GM04504 (cell line): ENCODE results near the gene DPP10.

ENCODE experiments used
- DNase-seq: peaks from one replicate; pipeline ENCODE4 v3.0.0-alpha.2; 2012; ENCODE audit warnings: low read depth

DPP10 gene

DNA sequence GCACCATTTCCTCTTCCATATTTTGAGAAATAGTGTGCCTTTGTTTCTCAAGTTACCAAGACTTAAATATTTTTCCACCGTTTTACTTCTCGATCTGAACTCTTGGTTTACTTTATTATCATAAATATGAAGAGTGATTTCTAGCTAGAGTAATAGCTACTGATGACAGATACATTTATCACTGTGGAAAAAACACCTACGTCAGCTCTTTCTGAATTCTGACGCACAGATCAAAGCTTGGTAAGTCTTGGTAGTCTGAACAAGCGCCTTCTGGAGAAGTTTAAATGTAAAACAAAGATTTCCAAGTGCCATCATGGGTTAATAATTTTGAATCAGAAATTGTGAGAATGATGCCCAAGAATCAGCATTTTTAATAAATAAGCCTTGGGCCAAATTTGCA lies 367.7 kb downstream of the DPP10 start:
- DNase-seq: no peak

DNA sequence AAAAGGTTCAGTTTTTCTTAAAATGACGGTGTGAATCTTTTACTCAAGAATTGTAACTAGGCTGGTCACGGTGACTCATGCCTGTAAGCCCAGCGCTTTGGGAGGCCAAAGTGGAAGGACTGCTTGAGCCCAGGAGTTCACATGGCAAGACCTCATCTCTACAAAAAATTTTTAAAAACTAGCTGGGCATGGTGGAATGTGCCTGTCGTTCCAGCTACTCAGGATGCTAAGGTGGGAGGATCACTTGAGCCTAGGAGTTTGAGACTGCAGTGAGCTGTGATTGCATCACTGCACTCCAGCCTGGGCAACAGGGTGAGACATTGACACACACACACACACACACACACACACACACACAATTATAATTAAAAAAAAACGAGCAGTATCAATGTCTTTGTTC lies 369.8 kb downstream of the DPP10 start:
- no peak for DNase-seq

DNA sequence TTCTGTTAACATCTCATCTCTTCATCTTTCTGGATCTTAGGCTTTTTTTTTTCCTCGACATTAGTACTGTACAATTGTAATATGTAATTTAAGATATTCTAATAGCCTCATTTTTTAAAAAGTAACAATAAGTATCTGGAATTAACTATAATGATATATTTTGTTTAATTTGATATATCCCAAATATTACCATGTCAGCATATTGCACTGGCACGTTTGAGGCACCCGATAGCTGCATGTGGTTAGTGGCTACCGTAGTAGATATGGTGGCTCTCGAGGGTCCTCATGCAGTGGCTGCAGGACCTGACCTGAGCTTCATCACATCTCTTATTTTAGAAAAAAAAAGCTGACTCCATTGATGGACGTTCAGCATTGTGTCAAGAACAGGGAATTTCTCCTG lies 371.9 kb downstream of the DPP10 start:
- no peak for DNase-seq

DNA sequence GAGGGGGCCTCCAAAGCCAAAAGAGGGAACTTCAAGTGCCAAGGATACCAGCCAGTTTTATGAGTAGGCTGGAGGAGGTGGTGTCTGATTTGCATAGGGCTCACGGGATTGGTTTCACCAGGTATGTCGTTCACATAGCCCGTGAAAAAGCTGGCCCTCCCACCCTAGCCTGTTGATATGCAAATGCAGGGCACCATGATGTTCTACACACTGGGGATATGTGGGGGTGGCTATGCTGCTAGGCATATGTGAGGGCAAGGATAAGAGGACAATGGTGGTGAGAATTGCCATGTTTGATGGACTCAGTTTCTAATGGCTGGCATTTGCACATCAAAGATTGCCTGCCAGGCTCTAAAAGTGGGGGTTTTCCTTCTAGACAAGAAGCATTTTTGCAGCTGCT lies 378.6 kb downstream of the DPP10 start:
- DNase-seq: no peak

DNA sequence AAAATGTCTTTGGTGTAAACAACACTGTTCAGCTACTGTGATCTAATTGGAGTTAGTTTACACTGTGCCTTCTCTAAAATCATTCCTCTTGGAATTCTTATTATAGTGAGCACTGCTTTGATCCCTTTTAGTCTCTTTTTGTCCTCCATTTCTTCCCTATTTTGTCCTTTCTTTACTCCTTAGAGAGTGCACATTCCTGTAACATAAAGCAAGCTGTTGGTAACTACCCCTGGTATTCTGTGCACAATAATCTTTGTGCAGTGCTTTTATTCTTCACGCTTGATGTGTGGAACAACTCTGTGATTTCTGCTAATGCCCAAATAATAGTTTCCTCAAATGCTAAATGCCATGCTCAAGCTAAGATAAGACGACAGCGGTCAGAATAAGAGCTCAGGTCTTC lies 401.5 kb downstream of the DPP10 start:
- DNase-seq: no peak

DNA sequence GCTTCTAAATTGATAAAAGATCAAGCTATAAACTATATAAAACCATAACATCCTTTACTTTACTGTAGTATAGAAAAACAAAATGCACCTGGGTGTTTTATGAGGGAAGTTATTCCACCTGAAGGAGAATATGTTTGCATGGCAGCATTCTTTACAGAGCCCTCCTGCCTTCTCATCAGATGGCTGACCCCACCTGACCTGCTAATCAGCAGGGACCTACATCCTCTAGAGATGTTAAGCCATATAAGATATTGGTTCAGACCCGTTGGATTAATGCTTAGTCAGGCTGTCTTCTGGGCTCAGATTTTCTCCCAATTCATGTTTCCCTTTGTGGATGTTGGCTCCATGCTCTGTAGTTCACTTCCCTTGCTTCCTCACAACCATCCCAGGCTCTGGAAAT lies 414.8 kb downstream of the DPP10 start:
- DNase-seq: no peak

DNA sequence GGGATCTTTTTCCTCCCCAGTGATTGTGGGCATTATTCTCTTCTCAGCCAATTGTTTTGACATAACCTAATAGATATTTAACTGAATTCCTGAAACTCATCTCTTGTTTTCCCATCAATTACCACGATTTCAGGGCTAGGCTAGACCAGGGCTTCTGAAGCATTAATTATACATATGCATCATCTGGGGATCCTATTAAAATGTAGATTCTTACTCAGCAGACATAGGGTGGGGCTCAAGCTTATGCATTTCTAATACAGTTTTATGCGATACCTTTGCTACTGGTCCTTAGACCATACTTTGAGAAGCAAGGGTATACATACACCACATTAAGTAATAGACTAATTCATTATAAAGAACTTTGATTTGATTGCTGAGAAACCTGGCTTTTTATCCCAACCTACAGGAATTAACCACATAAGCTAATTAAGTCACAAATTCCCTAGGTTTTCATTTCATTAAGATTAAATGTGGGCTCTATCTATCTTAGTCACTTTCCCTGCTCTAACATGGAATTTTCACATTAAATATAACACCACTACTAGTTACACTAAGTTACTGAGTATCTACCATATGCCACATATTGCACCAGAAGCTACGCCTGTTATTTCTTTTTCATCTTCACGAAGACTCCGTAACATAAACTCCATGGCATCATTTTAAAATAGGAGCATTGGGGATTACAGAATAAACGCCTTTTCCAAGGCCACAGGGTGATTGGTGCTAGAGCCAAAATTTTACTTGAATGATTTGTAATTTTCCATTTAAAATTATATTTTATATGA lies 417.5 kb downstream of the DPP10 start:
- no peak for DNase-seq

DNA sequence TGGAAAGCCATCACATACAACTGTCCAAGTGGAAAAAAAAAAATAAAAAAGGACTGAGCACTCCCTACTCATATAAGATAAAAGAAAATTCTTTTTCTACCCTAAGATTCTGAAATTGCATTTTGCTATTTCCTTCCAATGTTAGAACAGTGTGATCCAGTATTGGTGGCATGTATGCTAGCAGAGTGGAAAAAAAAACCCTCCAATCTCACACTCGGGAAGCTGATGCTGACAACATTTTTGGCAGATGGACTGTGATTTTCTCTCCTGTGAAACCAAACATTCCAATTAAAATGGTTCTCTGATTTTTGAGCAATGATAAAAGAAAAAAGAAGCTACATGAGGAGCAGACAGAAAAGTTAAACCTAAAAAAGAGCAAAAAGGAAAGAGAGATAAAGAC lies 419.8 kb downstream of the DPP10 start:
- no peak for DNase-seq

DNA sequence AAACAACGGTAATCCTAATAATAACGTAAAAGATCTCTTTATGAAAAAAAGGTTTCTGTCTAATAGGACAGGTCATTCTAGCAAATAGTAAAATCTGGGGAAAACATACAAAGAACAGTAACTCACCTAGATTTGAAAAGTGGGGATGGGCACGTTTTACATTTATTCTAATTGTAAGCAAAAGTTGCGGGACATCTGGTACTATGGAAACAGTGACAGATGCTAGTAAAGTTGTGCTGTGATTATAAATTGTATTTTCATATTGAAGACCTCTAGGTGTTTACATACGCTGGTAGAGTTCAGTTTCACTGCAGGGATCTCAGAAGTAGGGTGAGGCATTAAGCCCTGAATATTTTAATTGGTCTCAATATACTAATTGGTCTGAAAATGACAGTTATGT lies 422.5 kb downstream of the DPP10 start:
- DNase-seq: no peak

DNA sequence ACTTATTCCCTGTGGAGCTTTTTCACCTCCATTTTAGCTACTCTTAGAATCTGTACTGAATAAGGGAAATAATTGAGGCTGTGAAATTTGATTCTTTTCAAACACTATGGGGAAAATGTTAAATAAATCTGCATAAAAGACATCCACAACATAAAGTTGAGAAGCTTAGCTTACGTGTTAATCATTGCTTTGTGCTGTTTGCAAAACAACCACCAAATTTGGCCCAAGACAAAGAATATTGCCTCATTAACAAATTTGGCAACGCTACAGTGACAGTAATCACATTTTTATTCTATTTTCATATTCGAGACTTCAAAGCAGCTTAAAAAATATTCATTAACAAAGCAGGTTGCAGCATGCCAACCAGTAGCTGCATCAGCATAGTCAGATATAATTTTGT lies 437.6 kb downstream of the DPP10 start:
- no peak for DNase-seq

DNA sequence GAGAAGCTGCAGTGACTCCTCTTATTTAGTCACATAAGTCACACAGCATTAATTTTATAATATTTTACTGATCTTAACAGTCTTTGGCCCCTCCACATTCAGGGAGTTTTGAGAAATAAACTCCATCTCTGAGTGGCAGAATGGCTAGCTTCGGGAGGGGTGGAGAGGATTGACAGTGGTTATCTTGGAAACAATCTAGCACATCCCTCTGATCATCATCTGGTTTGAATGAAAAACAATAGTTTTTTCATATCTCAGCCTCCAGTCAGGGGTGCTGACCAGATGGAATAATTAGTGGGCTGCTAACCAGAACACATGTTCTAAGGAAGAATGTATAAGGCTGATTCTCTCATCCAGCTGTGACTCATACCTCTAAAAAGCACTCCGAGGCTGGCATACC lies 477.5 kb downstream of the DPP10 start:
- no peak for DNase-seq

DNA sequence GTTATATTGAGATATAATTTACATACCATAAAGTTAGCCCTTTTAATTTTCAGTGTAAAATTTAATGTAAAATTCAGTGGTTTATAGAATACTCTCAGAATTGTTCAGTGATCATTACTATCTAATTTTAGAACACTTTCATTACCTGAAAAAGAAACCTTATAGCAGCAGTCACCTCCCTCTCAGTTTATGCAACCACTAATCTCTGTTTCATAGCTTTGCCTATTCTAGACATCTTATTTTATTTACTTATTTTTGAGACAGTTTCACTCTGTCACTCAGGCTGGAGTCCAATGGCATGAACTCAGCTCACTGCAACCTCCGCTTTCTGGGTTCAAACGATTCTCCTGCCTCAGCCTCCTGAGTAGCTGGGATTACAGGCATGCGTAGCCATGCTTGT lies 479.6 kb downstream of the DPP10 start:
- DNase-seq: no peak

DNA sequence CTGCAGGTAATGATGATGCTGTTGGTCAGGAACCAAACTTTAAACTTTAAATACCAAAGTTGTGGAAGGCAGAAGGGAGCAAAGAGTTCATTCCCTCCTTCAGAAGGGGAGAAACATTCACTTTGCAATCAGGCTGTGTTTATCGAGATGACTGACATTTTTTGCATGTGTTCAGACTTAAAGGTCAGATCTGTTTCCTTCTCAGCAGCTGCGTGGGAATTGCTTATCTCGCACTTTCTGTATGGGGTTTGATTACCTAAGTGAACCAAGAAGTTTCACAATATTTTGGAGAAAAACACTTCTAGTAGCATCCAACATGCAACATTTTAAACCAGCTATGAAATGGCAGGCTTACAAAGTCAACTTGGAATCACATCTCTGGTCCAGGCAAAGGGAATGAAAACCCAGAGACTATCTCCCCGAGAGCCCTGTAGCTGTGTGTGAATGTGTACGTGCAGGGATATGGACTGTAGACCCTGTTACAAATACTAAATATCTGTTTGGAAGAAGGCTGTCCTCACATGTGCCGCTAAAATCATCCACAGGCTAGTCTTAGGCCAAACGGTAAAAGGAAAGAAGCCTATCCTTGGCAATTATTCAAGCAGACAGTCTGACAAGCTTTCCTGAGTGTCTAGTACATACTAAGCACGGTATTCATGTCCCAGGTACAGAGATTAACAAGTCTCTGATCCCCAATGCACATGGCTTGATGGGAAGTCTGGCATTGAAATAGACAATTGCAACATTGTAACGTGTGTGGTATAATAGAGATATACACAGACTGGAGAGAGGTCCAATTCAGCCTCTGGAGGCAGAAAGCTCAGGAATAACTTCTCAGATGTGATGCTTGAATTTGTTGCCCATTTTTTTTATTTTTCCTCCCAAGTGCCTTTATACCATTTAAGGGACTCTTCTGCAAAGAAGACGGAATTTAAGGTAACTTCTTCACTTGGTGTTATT lies 483.1 kb downstream of the DPP10 start:
- DNase-seq: no peak

DNA sequence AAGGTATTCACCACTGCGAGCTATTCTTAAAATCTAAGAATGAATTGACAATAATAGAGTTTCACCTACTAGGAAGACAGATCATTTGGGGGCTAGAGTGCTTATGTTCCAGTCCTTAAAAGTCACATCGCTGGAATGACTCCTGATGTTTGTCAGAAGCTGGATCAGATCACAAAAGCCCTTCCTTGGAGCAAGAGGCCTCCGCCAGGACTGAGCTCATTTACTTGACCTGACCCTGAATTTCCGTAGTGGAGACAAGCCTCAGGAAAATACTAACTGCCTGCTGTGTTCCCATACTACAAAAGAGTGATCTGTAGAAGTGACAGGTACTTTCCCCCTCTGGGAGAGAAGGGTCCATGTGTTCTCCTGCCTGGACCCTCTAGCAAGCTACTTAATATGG lies 483.9 kb downstream of the DPP10 start:
- no peak for DNase-seq

DNA sequence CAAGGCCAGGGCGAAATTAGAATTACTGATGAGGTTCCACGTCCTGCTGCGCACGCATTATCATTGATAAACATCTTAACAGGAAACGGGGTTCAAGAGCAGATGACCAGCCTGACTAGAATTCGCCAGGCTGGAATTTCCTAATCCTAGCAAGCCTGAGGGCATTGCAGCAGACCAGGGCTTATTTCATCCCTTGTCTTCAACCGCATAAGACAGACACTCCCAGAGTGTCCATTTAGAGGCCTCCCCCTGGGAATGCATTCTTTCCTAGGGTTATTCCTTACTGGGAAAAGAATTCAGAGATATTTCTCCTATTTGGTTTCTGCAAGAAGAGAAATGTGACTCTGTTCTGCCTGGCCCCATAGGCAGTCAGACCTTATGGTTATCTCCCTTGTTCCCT lies 486.8 kb downstream of the DPP10 start:
- no peak for DNase-seq

DNA sequence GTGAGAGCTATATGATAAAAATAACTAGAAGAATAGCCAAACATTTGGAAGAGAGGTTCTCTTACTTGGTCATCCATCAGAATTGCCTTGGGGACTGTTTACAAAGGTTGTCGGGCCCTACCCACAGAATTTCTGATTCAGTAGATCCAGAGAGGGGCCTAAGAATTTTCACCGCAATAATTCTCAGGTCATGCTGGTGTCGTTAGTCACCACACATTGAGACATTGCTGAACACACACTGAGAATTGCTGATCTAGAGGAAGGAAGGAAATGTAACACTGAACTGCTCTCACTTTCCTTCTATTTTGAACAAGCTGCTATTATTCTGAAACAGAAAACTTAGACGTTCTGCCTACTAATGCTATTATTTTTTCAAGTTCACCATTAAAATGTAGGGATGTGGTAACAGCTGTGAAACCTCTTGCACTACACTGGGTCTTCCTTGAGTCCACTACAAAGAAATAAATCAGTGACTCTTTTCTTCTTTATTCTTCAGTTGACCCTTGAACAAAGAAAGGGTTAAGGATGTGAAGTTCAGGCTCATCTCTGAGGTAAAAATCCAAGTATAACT lies 491.3 kb downstream of the DPP10 start:
- DNase-seq: no peak

DNA sequence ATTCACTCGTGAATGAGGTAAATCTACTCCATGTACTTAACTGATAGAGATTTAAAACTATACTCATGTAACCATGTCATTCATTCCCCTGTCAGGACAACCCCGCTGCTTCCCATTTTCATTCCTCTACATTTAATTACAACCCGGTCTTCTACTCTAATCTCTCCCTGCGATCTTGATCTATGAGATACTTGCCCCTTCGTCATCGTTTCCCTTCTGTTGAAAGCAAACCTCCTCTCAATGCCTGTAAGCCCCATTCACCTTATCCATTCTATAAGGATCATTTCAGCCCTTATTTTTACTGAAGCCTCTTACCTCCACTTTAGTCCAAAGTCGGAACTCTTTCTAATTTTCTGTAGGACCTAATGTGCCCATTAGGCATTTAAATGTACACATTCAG lies 492.6 kb downstream of the DPP10 start:
- DNase-seq: no peak

DNA sequence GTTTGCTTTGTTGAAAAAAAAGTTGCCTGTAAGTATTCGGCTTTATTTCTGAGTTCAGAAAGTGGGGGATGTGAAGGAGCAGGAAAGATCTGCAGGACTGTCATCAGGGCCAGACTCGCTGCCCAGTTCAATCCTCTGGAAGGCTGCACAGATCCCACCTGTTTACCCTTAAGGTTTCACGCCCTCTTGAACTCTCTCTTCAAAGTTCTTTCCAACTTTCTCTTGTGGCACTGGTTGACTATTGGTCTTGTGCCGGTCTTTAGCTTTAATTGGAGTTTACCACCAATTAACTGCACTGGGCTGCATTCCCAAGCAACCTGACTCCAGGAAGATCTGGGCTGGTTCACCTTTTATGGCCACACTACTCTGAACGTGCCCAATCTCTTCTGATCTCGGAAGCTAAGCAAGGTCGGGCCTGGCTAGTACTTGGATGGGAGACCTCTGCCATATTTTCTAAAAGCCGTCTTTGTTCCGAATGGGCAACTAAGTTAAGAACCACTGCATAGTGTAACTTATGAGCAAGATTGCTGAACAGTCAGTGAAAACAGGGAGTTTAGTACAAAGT lies 495.0 kb downstream of the DPP10 start:
- DNase-seq: no peak

DNA sequence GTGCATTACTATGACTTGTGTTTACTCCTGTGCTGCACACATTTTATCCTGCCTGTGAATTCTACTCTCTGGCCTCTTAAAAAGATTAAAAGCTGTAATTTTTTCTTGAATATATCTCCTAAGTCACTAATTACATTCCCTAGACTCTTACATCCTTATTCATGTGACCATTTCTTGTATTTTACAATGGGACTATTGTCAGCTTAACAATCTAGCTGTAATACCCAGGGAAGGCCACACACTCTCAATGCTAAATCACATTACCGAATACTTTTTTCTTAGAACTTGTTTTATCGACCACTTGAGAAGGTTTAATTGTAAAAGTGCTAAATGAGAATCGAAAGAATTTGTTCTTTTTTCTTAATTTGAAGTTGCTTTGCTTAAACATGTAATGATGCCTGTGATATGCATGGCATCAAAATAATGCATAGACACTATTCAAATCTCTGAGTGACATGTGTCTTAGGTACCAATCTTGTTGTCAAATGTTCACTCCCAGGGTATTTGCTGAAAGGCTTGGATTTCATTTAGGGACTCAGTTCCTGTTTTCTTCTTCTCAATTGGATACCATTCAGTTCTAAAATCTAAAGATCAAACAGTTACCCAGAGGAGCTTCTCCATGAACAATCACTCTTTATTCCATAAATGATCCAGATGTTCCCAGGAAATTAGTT lies 498.5 kb downstream of the DPP10 start:
- DNase-seq: no peak

DNA sequence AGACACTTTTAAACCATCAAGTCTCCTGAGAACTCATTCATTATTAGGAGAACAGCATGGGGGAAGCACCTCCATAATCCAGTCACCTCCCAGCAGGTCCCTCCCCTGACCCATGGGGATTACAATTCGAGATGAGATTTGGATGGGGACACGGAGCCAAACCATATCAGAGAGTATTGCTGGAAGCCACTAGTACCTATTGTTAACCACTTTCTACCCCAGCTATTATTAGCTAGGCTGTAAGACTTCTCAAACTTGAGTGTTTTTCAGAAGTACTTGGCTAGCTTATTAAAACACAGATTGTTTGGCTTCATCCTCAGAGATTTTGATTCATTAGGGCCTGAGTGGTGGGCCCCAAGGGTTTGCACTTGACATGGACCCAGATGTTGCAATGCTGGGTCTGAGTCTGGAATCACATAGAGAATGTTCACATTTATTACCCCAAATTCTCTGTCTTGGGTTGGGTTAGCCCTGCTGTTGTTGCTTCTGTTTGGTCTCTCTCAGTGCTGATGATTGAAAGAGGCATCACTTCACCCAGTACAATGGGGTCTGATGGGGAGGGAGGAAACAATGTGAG lies 506.9 kb downstream of the DPP10 start:
- DNase-seq: no peak

DNA sequence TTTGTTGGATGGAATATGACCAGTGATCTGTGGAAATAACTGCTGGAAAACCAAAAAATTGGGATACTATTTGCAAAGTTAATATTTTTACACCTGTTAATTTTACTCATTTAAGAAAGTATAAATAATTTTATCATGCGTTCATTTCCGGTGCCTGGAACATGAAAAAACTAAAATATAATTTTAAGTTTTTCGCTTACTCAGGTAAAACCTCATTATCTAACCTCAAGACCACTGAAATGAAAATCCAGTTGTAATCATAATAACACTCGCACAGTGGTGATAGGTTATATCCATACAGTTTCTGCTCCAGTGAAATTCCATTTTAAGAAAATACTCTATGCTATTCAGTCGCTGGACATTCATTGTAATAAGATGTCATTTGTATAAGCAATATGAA lies 517.9 kb downstream of the DPP10 start:
- no peak for DNase-seq

DNA sequence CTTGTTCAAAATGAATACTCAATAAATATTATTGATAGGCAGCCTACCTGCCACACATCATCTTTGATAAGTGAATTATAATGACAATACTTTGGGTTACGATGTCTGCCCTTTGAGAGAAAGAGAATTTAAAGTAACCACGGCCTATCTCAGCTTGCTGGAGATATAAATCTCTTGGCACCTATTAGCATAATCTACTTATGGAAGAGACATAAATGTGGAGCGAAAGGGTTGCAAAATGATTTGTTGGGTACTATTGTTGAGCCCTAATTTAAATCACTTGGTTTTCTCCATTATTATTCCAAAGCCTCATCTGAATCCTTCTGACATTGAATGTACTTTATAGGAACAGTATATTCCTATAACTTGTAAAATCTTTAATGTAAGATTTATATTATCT lies 520.1 kb downstream of the DPP10 start:
- DNase-seq: no peak
